K562 (cell line): Measurements from ENCODE around the gene ARF4. TPM values are rescaled to one million over a fixed set of nuclear protein-coding genes. Genes with fewer than 3 reads are reported as not detected.

ENCODE experiments used
- ATAC-seq: fragments of 200-7000 bp; cut with Tn5 transposase; 3 replicates; pipeline ENCODE4 v1.9.1; 2020; ENCODE audit warnings: moderate library complexity
- BruUV-seq: library from RNA; stranded (reverse); fragments of 400-500 nt; replicated peaks from 2 replicates; lab custom pipeline; 2021; lab: Mats Ljungman, UMichigan
- CTCF ChIA-PET: fragments of 300-600 bp; formaldehyde crosslinking; extraction: SDS; loops from one replicate; lab custom pipeline; 2021; ENCODE audit warnings: low intra/inter-chr PET ratio; lab: Yijun Ruan, JAX
- POLR2A ChIA-PET: fragments of 300-600, 350-650 bp; sonication (Branson Sonifier 250); formaldehyde crosslinking; extraction: SDS; loops from one replicate; lab custom pipeline; 2021; ENCODE audit warnings: antibody characterized with exemption, inconsistent platforms; lab: Yijun Ruan, JAX
- DNase-seq, 4 experiments: peaks; one replicate each; pipeline versions ENCODE4 v3.0.0 to v3.0.0-alpha.2; 2011 to 2018; ENCODE audit warnings: low spot score in 3 of 4, mixed read lengths in 3 of 4; ENCODE audit errors: extremely low read depth in 1 of 4
- FAIRE-seq: peaks from 2 replicates; lab custom pipeline; 2011; peaks lifted over from hg19 to GRCh38; lab: Jason Lieb, UNC
- H2AFZ ChIP-seq: 2 replicates; pipeline ENCODE4 v1.6.0; 2011; ENCODE audit warnings: low read depth, low read length, control low read depth, inconsistent platforms
- H3K27ac ChIP-seq: fragments of 200-600 bp; 3 replicates; pipeline ENCODE4 v1.8.0; 2011; ENCODE audit warnings: low read depth, mild to moderate bottlenecking, control low read depth, inconsistent platforms, low read length, moderate library complexity, mixed read lengths; ENCODE audit errors: extremely low read depth
- H3K27me3 ChIP-seq, 2 experiments: fragments of 300-600 bp in 1 of 2; 2 replicates in 1 of 2; 3 replicates in 1 of 2; pipeline versions ENCODE4 v1.6.0 to v1.8.0; 2011; ENCODE audit warnings: inconsistent platforms in 2 of 2, low read length in 2 of 2, mild to moderate bottlenecking in 1 of 2, mixed read lengths in 1 of 2, moderate library complexity in 1 of 2; ENCODE audit not compliant: control insufficient read depth in 2 of 2, insufficient read depth in 2 of 2
- H3K36me3 ChIP-seq: fragments of 300-600 bp; 3 replicates; pipeline ENCODE4 v1.8.0; 2011; ENCODE audit warnings: mild to moderate bottlenecking, low read length, inconsistent platforms; ENCODE audit not compliant: control insufficient read depth, insufficient read depth
- H3K4me1 ChIP-seq, 2 experiments: fragments of 200-600 bp in 1 of 2; replicated peaks in 1 of 2; 2 replicates in 1 of 2; 3 replicates in 1 of 2; pipeline versions ENCODE4 v1.5.1 to v1.8.0; 2011; ENCODE audit warnings: inconsistent platforms in 2 of 2, low read length in 2 of 2, mild to moderate bottlenecking in 1 of 2, mixed read lengths in 1 of 2, moderate library complexity in 1 of 2; ENCODE audit not compliant: control insufficient read depth in 2 of 2, insufficient read depth in 2 of 2
- H3K4me2 ChIP-seq: 2 replicates; pipeline ENCODE4 v1.6.1; 2011; ENCODE audit warnings: low read length, control low read depth, inconsistent platforms, mixed read lengths; ENCODE audit not compliant: insufficient read depth
- H3K4me3 ChIP-seq: fragments of 200-600 bp; sonication (generic), shearing (Covaris generic); 2 replicates; pipeline ENCODE4 v1.5.1; 2016; ENCODE audit warnings: control low read depth, inconsistent platforms
- H3K79me2 ChIP-seq: fragments of 200-600 bp; 3 replicates; pipeline ENCODE4 v1.8.0; 2011; ENCODE audit warnings: low read length, inconsistent platforms; ENCODE audit not compliant: control insufficient read depth, insufficient read depth
- H3K9ac ChIP-seq, 2 experiments: 2 replicates each; pipeline versions ENCODE4 v1.6.0 to v1.6.1; 2011; ENCODE audit warnings: low read depth in 2 of 2, low read length in 2 of 2, control low read depth in 1 of 2, inconsistent platforms in 1 of 2, mild to moderate bottlenecking in 1 of 2, mixed read lengths in 1 of 2; ENCODE audit not compliant: insufficient read depth in 1 of 2
- H3K9me1 ChIP-seq: one replicate; pipeline ENCODE4 v1.6.0; 2011; ENCODE audit warnings: inconsistent platforms, mild to moderate bottlenecking, low read length, moderate library complexity; ENCODE audit not compliant: control insufficient read depth, insufficient read depth
- H3K9me3 ChIP-seq: replicated peaks from 2 replicates; pipeline ENCODE4 v1.5.1; 2011; ENCODE audit warnings: low read depth, low read length, inconsistent platforms; ENCODE audit not compliant: control insufficient read depth, insufficient read depth
- H4K20me1 ChIP-seq: replicated peaks from 2 replicates; pipeline ENCODE4 v1.6.1; 2011; ENCODE audit warnings: low read length, inconsistent platforms, mixed read lengths; ENCODE audit not compliant: control insufficient read depth, insufficient read depth
- ARHGAP35 ChIP-seq: fragments of 450-650 bp; IDR thresholded peaks from 2 replicates; pipeline ENCODE4 v1.6.1; 2018; ENCODE audit not compliant: partially characterized antibody
- CHD1 ChIP-seq: fragments of 200-600 bp; sonication (generic); IDR thresholded peaks from one replicate; pipeline ENCODE4 v1.6.1; 2012; ENCODE audit warnings: mild to moderate bottlenecking, moderate library complexity, low read length, inconsistent platforms
- CREB3L1 ChIP-seq: fragments of 450-650 bp; IDR thresholded peaks from 2 replicates; pipeline ENCODE4 v1.6.1; 2014; ENCODE audit warnings: low read depth, mild to moderate bottlenecking, moderate library complexity, borderline replicate concordance
- CREM ChIP-seq: IDR thresholded peaks from 2 replicates; pipeline ENCODE4 v1.6.1; 2014; ENCODE audit warnings: antibody characterized with exemption, low read depth
- RB1 ChIP-seq: fragments of 450-650 bp; IDR thresholded peaks from 2 replicates; pipeline ENCODE4 v1.6.1; 2017; ENCODE audit warnings: low read depth, mild to moderate bottlenecking
- SRSF1 ChIP-seq: fragments of 200-400 bp; formaldehyde crosslinking; IDR thresholded peaks from 2 replicates; pipeline ENCODE4 v1.6.1; 2017; ENCODE audit warnings: mild to moderate bottlenecking, low read depth, low read length, moderate library complexity
- STAG1 ChIP-seq: sonication (generic); formaldehyde crosslinking; IDR thresholded peaks from 2 replicates; pipeline ENCODE4 v1.5.0; 2020; ENCODE audit warnings: missing genetic modification reagents, borderline replicate concordance
- STAT5B ChIP-seq: fragments of 250-450 bp; sonication (Bioruptor Pico); IDR thresholded peaks from 2 replicates; pipeline ENCODE4 v1.8.0; 2021; ENCODE audit warnings: mild to moderate bottlenecking, inconsistent platforms
- TBP ChIP-seq: optimal IDR thresholded peaks from 2 replicates; pipeline ENCODE3; 2011; ENCODE audit warnings: low read depth, low read length, improper control_type of control experiment
- TCFL5 ChIP-seq: fragments of 250-450 bp; sonication (Bioruptor Pico); conservative IDR thresholded peaks from 2 replicates; pipeline ENCODE4 v1.6.1; 2021; ENCODE audit warnings: mild to moderate bottlenecking, moderate library complexity, matching md5 sums
- ZKSCAN3 ChIP-seq: fragments of 250-450 bp; sonication (Bioruptor Pico); IDR thresholded peaks from 2 replicates; pipeline ENCODE4 v1.4.0; 2020
- ZNF121 ChIP-seq: sonication (generic); formaldehyde crosslinking; conservative IDR thresholded peaks from 2 replicates; pipeline ENCODE4 v1.8.0; 2022; ENCODE audit warnings: missing genetic modification reagents
- ZNF277 ChIP-seq: fragments of 250-450 bp; sonication (Bioruptor Pico); IDR thresholded peaks from 2 replicates; pipeline ENCODE4 v1.8.0; 2022; ENCODE audit warnings: inconsistent platforms, mild to moderate bottlenecking, moderate library complexity, borderline replicate concordance
- ZNF507 ChIP-seq: conservative IDR thresholded peaks from 2 replicates; pipeline ENCODE4 v1.6.1; 2017; ENCODE audit warnings: missing genetic modification characterization, missing compliant biosample characterization
- WGBS: fragments of 100-300 bp; shearing (Covaris generic); methylation state at CpG from one replicate; pipeline ENCODE4 v1.1.6; 2016; ENCODE audit warnings: low coverage, mixed read lengths; ENCODE audit not compliant: insufficient coverage; ENCODE audit errors: missing lambda C conversion rate; 5-methylcytosine and 5-hydroxymethylcytosine counted together
- in situ Hi-C: fragments of 300-500 bp; cut with MboI; formaldehyde crosslinking; loops from 4 replicates; pipeline ENCODE4 v1.15.0; 2018; ENCODE audit warnings: inconsistent platforms, mixed read lengths
- intact Hi-C: fragments of 100-400 bp; cut with micrococcal nuclease; formaldehyde crosslinking; loops from 2 replicates; pipeline ENCODE4 v1.14.2; 2022
- polyA plus RNA-seq, 8 experiments: library from polyadenylated mRNA; depleted of rRNA in 4 of 8; stranded (reverse) in 5 of 8; unstranded in 3 of 8; fragments of >200 nt; fragmentation: Nextera tagmentation in 2 of 8; fragmentation: Illumina TruSeq in 1 of 8; extraction: Ambion mirVana in 2 of 8; extraction: Trizol in 1 of 8; gene quantifications; 2 replicates each; pipeline versions ENCODE4 v1.2.1 to v1.2.3, GENCODE V29; 2011 to 2014; ENCODE audit warnings: inconsistent platforms in 1 of 8, missing spikeins in 1 of 8
- total RNA-seq, 7 experiments: library from RNA; depleted of rRNA in 6 of 7; stranded (reverse); fragments of >200 nt in 6 of 7; fragmentation: Illumina TruSeq in 2 of 7; extraction: Trizol in 2 of 7; gene quantifications; 2 replicates each; pipeline versions ENCODE4 v1.2.1 to v1.2.3, GENCODE V29; 2011 to 2021; ENCODE audit warnings: low replicate concordance in 1 of 7

ARF4 gene
- total and polyA plus RNA-seq, 9 of the 15 experiments (the other 6 are each of a cell fraction or from before 2014, with no cell fraction given) = 41.1 to 273 (median 83.8) TPM

- Histone ChIP-seq H3K4me2 (peak overlapping the region; percentile 71), H3K36me3 (peaks cover 35% of the 10 kb centered on the region; the same call in 1 of the 3 replicates), H3K4me1 (peaks cover 8 to 10% of the 10 kb centered on the region in 2 experiments; a peak in 3 of 5 replicates), H3K27ac (no peak overlapping the region), H2AFZ (no peak overlapping the region), H3K9ac (peak overlapping the region in 1 of 2 experiments; percentile 60; a peak in 1 of 4 replicates), H3K4me3 (no peak overlapping the region; the same call in 1 of the 2 replicates), H3K9me3 (no peaks in the 10 kb centered on the region), H3K79me2 (peaks cover 89% of the 10 kb centered on the region), H3K9me1 (no peaks in the 10 kb centered on the region), H3K27me3 (no peaks in the 10 kb centered on the region), H4K20me1 (peaks cover 12% of the 10 kb centered on the region)
- in situ Hi-C loops = no loop called here
- no TSS peak for BruUV-seq
- no peak for FAIRE-seq
- 36% methylated on average over 4 of the region's 4 CpGs for WGBS
- TF ChIP-seq ZKSCAN3 (CRISPR knock-in tag) (no peak), SRSF1 (no peak), ZNF121 (peak; percentile 37), CHD1 (no peak), RB1 (no peak), TCFL5 (CRISPR knock-in tag) (no peak)
- ChIA-PET CTCF (no interaction called here), POLR2A (interaction anchor here (0.7 to 2.7 kb wide), 6 partner anchors 11 to 343 kb away, joined by 3 to 7 read pairs (median 3); no protein-coding TSS in a partner anchor)
- intact Hi-C loops = no loop called here
- ATAC-seq = no peak
- no peak for DNase-seq
These were observed 3.0 kb downstream of the ARF4 start for GRCh38 chr3:57594144-57594543.

GRCh38 chr3:57592306-57592705 is 4.8 kb downstream of the ARF4 start:
- Histone ChIP-seq H3K4me2 (no peak overlapping the region), H3K27me3 (no peaks in the 10 kb centered on the region), H3K4me1 (peaks cover 12 to 13% of the 10 kb centered on the region in 2 experiments; a peak in 3 of 5 replicates), H3K9me1 (no peaks in the 10 kb centered on the region), H4K20me1 (peaks cover 17% of the 10 kb centered on the region), H3K9me3 (no peaks in the 10 kb centered on the region), H3K79me2 (peaks cover 94% of the 10 kb centered on the region), H2AFZ (no peak overlapping the region), H3K4me3 (no peak overlapping the region), H3K27ac (no peak overlapping the region), H3K9ac (no peak overlapping the region), H3K36me3 (peaks cover 36% of the 10 kb centered on the region; the same call in 1 of the 3 replicates)
- ChIA-PET POLR2A (interaction anchor here (1.8 to 2.7 kb wide), 2 partner anchors 12 to 15 kb away, joined by 6 to 7 read pairs; no protein-coding TSS in a partner anchor), CTCF (no interaction called here)
- 79% methylated on average over 5 of the region's 6 CpGs for WGBS
- ATAC-seq (no peak), DNase-seq (no peak), FAIRE-seq (no peak)
- no TSS peak for BruUV-seq
- intact Hi-C loops (no loop called here), in situ Hi-C loops (no loop called here)
- no peak for TF ChIP-seq ARHGAP35
- no peak for TF ChIP-seq STAT5B (CRISPR knock-in tag)
- TF ChIP-seq TBP = no peak
- TF ChIP-seq CREB3L1 = no peak
- TF ChIP-seq CREM = no peak
- no peak for TF ChIP-seq ZNF507
- no peak for TF ChIP-seq STAG1 (CRISPR knock-in tag)
- TF ChIP-seq ZNF277 (CRISPR knock-in tag) = no peak
